GM18519 (cell line): ENCODE measurements around the gene PCDHGB5.

Source experiments
- ATAC-seq: cut with Tn5 transposase; IDR thresholded peaks from one replicate; pipeline ENCODE4 v1.9.1; 2021; ENCODE audit warnings: mild to moderate bottlenecking, moderate library complexity; ENCODE audit not compliant: unreplicated experiment, low FRiP score

The PCDHGB5 gene

DNA sequence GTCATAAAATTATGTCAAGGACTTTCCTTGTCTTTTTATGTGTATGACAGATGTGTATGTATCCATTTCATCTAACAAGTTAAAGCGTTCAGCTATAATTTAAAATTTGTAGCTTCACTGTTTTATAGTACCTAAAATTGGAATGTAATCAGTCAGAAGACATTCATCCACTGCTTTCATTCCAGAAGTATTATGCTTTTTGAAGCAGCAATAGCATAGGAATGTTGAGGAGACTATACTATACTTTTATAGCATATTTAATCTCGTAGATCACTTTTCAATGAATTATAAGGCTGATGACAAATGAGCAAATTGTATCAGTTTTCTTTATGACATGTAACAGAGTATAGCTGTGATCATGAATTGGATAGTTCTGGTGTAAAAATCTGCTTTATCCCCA lies 39.5 kb downstream of the PCDHGB5 start:
- no peak for ATAC-seq

- no peak for ATAC-seq
Observed at GRCh38 chr5:141439411-141440141, 41.8 kb downstream of the PCDHGB5 start.

DNA sequence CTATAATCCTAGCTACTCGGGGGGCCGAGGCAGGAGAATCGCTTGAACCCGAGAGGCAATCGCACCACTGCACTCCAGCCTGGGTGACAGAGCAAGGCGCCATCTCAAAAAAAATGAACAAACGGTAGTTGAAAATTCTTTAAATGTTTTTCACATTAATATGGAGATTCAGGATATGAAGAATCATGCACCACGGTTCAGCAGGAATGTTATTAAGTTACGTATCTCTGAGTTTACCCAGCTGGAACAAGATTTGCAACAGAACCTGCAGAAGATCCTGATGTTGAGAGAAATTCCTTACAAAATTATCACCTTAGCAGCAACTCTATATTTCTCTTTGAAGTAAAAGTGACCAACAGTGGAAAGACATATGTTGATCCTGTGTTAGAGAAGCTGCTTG lies 42.6 kb downstream of the PCDHGB5 start:
- ATAC-seq, result no peak

DNA sequence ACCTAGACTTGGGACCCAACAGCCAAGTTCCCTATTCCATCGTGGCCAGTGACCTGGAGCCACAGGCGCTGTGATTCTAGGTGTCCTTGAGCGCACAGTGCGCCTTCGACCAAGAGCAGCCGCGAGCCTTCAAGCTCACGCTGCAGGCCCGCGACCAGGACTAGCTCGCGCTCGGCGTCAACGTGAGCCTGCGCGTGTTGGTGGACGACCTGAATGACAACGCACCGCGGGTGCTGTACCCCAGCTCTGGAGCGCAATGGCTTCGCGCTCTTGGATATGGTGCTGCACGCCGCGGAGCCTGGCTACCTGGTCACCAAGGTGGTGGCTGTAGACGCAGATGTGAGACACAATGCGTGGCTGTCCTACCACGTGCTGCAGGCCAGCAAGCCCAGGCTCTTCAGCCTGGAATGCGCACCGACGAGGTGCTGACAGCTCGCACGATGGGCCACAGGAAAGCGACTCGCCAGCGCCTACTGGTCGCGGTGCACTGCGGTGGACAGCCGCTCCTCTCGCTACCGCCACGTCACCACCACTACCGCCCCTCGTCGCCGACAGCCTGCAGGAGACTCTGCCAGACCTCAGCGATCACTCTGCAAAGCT lies 43.9 kb downstream of the PCDHGB5 start:
- ATAC-seq, result no peak
